Spleen (tissue), 11 donors: ENCODE data around the gene LCN12. TPM values are rescaled to one million over a fixed set of nuclear protein-coding genes. Genes with fewer than 3 reads are reported as not detected.

Experiments
- DNase-seq: peaks from one replicate; pipeline ENCODE4 v3.0.0-alpha.2; 2020
- H3K27ac ChIP-seq, 8 donors: fragments of 200-600 bp; sonication (generic) in 7 of 8; 1 replicate in 4 of 8; 2 replicates in 4 of 8; pipeline versions ENCODE4 v1.5.0 to v1.8.0; 2016 to 2021; ENCODE audit warnings: inconsistent platforms in 4 of 8, mild to moderate bottlenecking in 4 of 8, moderate library complexity in 1 of 8
- H3K27me3 ChIP-seq, 7 donors: fragments of 200-600 bp; sonication (generic) in 6 of 7; replicated peaks in 1 of 7; 1 replicate in 4 of 7; 2 replicates in 3 of 7; pipeline versions ENCODE4 v1.5.0 to v1.8.0; 2016 to 2021; ENCODE audit warnings: inconsistent platforms in 3 of 7, mild to moderate bottlenecking in 1 of 7
- H3K36me3 ChIP-seq, 6 donors: fragments of 200-600 bp; sonication (generic) in 5 of 6; 1 replicate in 4 of 6; 2 replicates in 2 of 6; pipeline versions ENCODE4 v1.5.0 to v1.8.0; 2016 to 2021; ENCODE audit warnings: inconsistent platforms in 2 of 6
- H3K4me1 ChIP-seq, 6 donors: fragments of 200-600 bp; sonication (generic) in 5 of 6; 1 replicate in 3 of 6; 2 replicates in 3 of 6; pipeline versions ENCODE4 v1.5.0 to v1.8.0; 2016 to 2021; ENCODE audit warnings: inconsistent platforms in 3 of 6
- H3K4me3 ChIP-seq, 8 donors: fragments of 200-600 bp; sonication (generic) in 7 of 8; 1 replicate in 4 of 8; 2 replicates in 4 of 8; pipeline versions ENCODE4 v1.5.0 to v1.8.0; 2016 to 2021; ENCODE audit warnings: inconsistent platforms in 4 of 8, mild to moderate bottlenecking in 4 of 8, moderate library complexity in 2 of 8
- H3K9me3 ChIP-seq, 8 donors: fragments of 200-600 bp; sonication (generic) in 7 of 8; 1 replicate in 4 of 8; 2 replicates in 4 of 8; pipeline versions ENCODE4 v1.5.0 to v1.8.0; 2016 to 2021; ENCODE audit warnings: inconsistent platforms in 4 of 8
- CTCF ChIP-seq, 11 experiments: fragments of 200-600 bp in 7 of 11; fragments of 450-650 bp in 4 of 11; sonication (generic) in 4 of 11; IDR thresholded peaks in 8 of 11; conservative IDR thresholded peaks in 3 of 11; 1 replicate in 7 of 11; 2 replicates in 4 of 11; pipeline versions ENCODE4 v1.4.0 to v1.8.0; 2016 to 2021; ENCODE audit warnings: antibody characterized with exemption in 11 of 11, inconsistent platforms in 4 of 11, mild to moderate bottlenecking in 1 of 11
- POLR2A ChIP-seq, 3 donors: fragments of 450-650 bp; IDR thresholded peaks; one replicate each; pipeline ENCODE4 v1.5.1; 2017; ENCODE audit warnings: antibody characterized with exemption in 3 of 3, mild to moderate bottlenecking in 1 of 3
- POLR2AphosphoS5 ChIP-seq, 3 donors: sonication (generic); formaldehyde crosslinking; IDR thresholded peaks; one replicate each; pipeline ENCODE4 v1.5.1; 2017; ENCODE audit warnings: antibody characterized with exemption in 3 of 3
- WGBS, 5 donors: extraction: QIAGEN DNeasy Blood & Tissue Kit in 3 of 5; methylation state at CpG; one replicate each; pipeline versions ENCODE4 v1.1.5 to v1.1.7; 2013 to 2018; 5-methylcytosine and 5-hydroxymethylcytosine counted together
- intact Hi-C: fragments of 100-400 bp; cut with DNase I; formaldehyde crosslinking; loops from one replicate; pipeline ENCODE4 v1.15.0; 2023; ENCODE audit warnings: low total_unique reads
- polyA plus RNA-seq, 3 donors: library from polyadenylated mRNA; stranded (reverse); fragments of 200-250 nt; gene quantifications; one replicate each; pipeline ENCODE4 v1.2.1, GENCODE V29; 2013
- total RNA-seq, 7 donors: library from RNA; depleted of rRNA in 3 of 7; stranded (reverse); fragments of >200 nt in 3 of 7; fragmentation: NEBNext Ultra II Directional in 4 of 7; extraction: Animal tissue kit (Norgen Biotek cat#: 25700) in 4 of 7; gene quantifications; one replicate each; pipeline versions ENCODE4 v1.1.0 to v1.2.1, GENCODE V29; 2016 to 2021
- donor health status: healthy with polysubstance abuse.
- donor health status: DM: no; HTN: no; CAD: no; lungs with moderate emphysema.
- donor health status: DM: no; HTN: no; CAD: no.
- donor health status: Bipolar disorder and iron deficiency.
- donor health status: healthy.
- donor health status: DM: no; HTN: no; CAD: no.
- donor health status: DM: yes; HTN: yes; CAD: no.

LCN12 gene
- total and polyA plus RNA-seq, 10 donors: 0.83 to 63.4 (median 8.3) TPM

- peaks cover 0 to 35% (median 9%) of the 10 kb centered on the region in 7 donors for H3K27me3 ChIP-seq
- H3K4me3 ChIP-seq: no peak overlapping the region
- H3K36me3 ChIP-seq: no peaks in the 10 kb centered on the region
- intact Hi-C loops: no loop called here
- peak overlapping the region in 7 of 8 donors; percentile 27 to 84 (median 77) for H3K27ac ChIP-seq
- no peak for TF ChIP-seq POLR2A (IDR thresholded peaks at IDR 0.05)
- no peak for TF ChIP-seq CTCF (IDR thresholded peaks at IDR 0.05 in 8 of 11, conservative IDR thresholded peaks at IDR 0.05 in 3 of 11)
- TF ChIP-seq POLR2AphosphoS5 (IDR thresholded peaks at IDR 0.05): no peak
- peaks cover 19 to 76% (median 55%) of the 10 kb centered on the region in 6 donors for H3K4me1 ChIP-seq
- WGBS, 5 donors: 69 to 87% (median 79%) methylated on average over 27 to 29 of the region's 29 CpGs
- no peak for DNase-seq
- no peaks in the 10 kb centered on the region for H3K9me3 ChIP-seq
Measured at GRCh38 chr9:136973618-136974617, 21.8 kb downstream of the LCN12 start.

GRCh38 chr9:136974817-136975535, 22.9 kb downstream of the LCN12 start:
- DNase-seq: no peak
- 33 to 69% (median 48%) methylated on average over 3 to 15 of the region's 15 CpGs for WGBS, 5 donors
- Histone ChIP-seq H3K4me1 (peaks cover 19 to 86% (median 60%) of the 10 kb centered on the region in 6 donors), H3K27ac (peak overlapping the region; percentile 55 to 84 (median 76)), H3K36me3 (no peaks in the 10 kb centered on the region), H3K4me3 (peak overlapping the region in 4 of 8 donors; percentile 4 to 35 (median 16)), H3K27me3 (peaks cover 0 to 46% (median 9%) of the 10 kb centered on the region in 7 donors), H3K9me3 (no peaks in the 10 kb centered on the region)
- TF ChIP-seq POLR2AphosphoS5 (IDR thresholded peaks at IDR 0.05) (peak; percentile 38 to 81 (median 76)), CTCF (IDR thresholded peaks at IDR 0.05 in 8 of 11, conservative IDR thresholded peaks at IDR 0.05 in 3 of 11) (no peak)
- intact Hi-C loops: no loop called here

GRCh38 chr9:136975644-136976043, 23.6 kb downstream of the LCN12 start:
- peak; percentile 86 for DNase-seq
- peak overlapping the region in 6 of 8 donors; percentile 4 to 35 (median 12) for H3K4me3 ChIP-seq

More at GRCh38 chr9:136975644-136976043, 23.6 kb downstream of the LCN12 start:
- 5 to 30% (median 15%) methylated on average over 7 to 14 of the region's 14 CpGs for WGBS, 5 donors
- H3K27ac ChIP-seq: peak overlapping the region; percentile 55 to 84 (median 76)
- no peaks in the 10 kb centered on the region for H3K36me3 ChIP-seq
- peaks cover 0 to 47% (median 9%) of the 10 kb centered on the region in 7 donors for H3K27me3 ChIP-seq
- intact Hi-C loops: no loop called here
- H3K9me3 ChIP-seq: no peaks in the 10 kb centered on the region
- TF ChIP-seq CTCF (IDR thresholded peaks at IDR 0.05 in 8 of 11, conservative IDR thresholded peaks at IDR 0.05 in 3 of 11) (peak in 10 of 11 experiments; percentile 14 to 61 (median 40)), POLR2AphosphoS5 (IDR thresholded peaks at IDR 0.05) (peak in 2 of 3 donors; percentile 48 to 67), POLR2A (IDR thresholded peaks at IDR 0.05) (no peak)
- peaks cover 19 to 92% (median 63%) of the 10 kb centered on the region in 6 donors for H3K4me1 ChIP-seq
